WTC11 (cell line): ENCODE measurements around the gene ZNF716. TPM values are rescaled to one million over a fixed set of nuclear protein-coding genes. Genes with fewer than 3 reads are reported as not detected.

Experiments used
- ATAC-seq: fragments of 200-7000 bp; cut with Tn5 transposase; 2 replicates; pipeline ENCODE4 v1.10.0; 2021; ENCODE audit warnings: mild to moderate bottlenecking, moderate library complexity
- Bru-seq: library from RNA; stranded (reverse); fragments of 400-500 nt; gene quantifications from one replicate; lab custom pipeline; 2021; lab: Mats Ljungman, UMichigan
- CTCF ChIA-PET: fragments of 300-600 bp; sonication (Branson Sonifier 250); formaldehyde crosslinking; loops from one replicate; lab custom pipeline; 2021; ENCODE audit warnings: antibody characterized with exemption; lab: Charles Lee
- POLR2A ChIA-PET: fragments of 350-600 bp; sonication (Branson Sonifier 250); formaldehyde crosslinking; loops from one replicate; lab custom pipeline; 2021; ENCODE audit warnings: antibody characterized with exemption; lab: Charles Lee
- DNase-seq: peaks from one replicate; pipeline ENCODE4 v3.0.0; 2021; ENCODE audit warnings: low spot score
- H3K27ac Mint-ChIP-seq: 2 replicates; pipeline ENCODE4 v1.8.0; 2021; ENCODE audit warnings: mixed read lengths
- H3K27me3 Mint-ChIP-seq: 2 replicates; pipeline ENCODE4 v1.8.0; 2021; ENCODE audit warnings: low read depth, mild to moderate bottlenecking, moderate library complexity, mixed read lengths
- H3K36me3 Mint-ChIP-seq: 2 replicates; pipeline ENCODE4 v1.8.0; 2021; ENCODE audit warnings: mixed read lengths
- H3K4me1 Mint-ChIP-seq: 2 replicates; pipeline ENCODE4 v1.8.0; 2022; ENCODE audit warnings: mixed read lengths
- H3K4me3 Mint-ChIP-seq: 2 replicates; pipeline ENCODE4 v1.8.0; 2021; ENCODE audit warnings: mild to moderate bottlenecking, moderate library complexity, mixed read lengths
- H3K9me3 Mint-ChIP-seq: 2 replicates; pipeline ENCODE4 v1.8.0; 2021; ENCODE audit warnings: mixed read lengths
- ATF2 ChIP-seq: sonication (generic); formaldehyde crosslinking; IDR thresholded peaks from 2 replicates; pipeline ENCODE4 v1.8.1; 2022; ENCODE audit warnings: low read depth, missing genetic modification reagents, borderline replicate concordance
- E2F4 ChIP-seq: sonication (generic); formaldehyde crosslinking; IDR thresholded peaks from 2 replicates; pipeline ENCODE4 v1.8.1; 2022; ENCODE audit warnings: low read depth, mild to moderate bottlenecking, moderate library complexity, missing genetic modification reagents, borderline replicate concordance
- E2F5 ChIP-seq: sonication (generic); formaldehyde crosslinking; IDR thresholded peaks from 2 replicates; pipeline ENCODE4 v1.8.1; 2022; ENCODE audit warnings: mild to moderate bottlenecking, moderate library complexity, missing genetic modification reagents
- ELF4 ChIP-seq: sonication (generic); formaldehyde crosslinking; IDR thresholded peaks from 2 replicates; pipeline ENCODE4 v1.8.1; 2022; ENCODE audit warnings: low read depth, mild to moderate bottlenecking, moderate library complexity, missing genetic modification reagents
- IRF2 ChIP-seq: sonication (generic); formaldehyde crosslinking; IDR thresholded peaks from 2 replicates; pipeline ENCODE4 v1.8.0; 2022; ENCODE audit warnings: low read depth, missing genetic modification reagents, borderline replicate concordance
- JAZF1 ChIP-seq: fragments of 250-450 bp; sonication (Bioruptor Pico); IDR thresholded peaks from 2 replicates; pipeline ENCODE4 v1.9.0; 2021; ENCODE audit warnings: moderate library complexity, mild to moderate bottlenecking, inconsistent platforms
- MLX ChIP-seq: sonication (generic); formaldehyde crosslinking; IDR thresholded peaks from 2 replicates; pipeline ENCODE4 v1.8.1; 2023; ENCODE audit warnings: mild to moderate bottlenecking, missing genetic modification reagents, moderate library complexity
- ZNF512 ChIP-seq: sonication (generic); formaldehyde crosslinking; IDR thresholded peaks from 2 replicates; pipeline ENCODE4 v1.8.1; 2022; ENCODE audit warnings: missing genetic modification reagents, borderline replicate concordance
- long read RNA-seq, 3 experiments: library from RNA in 1 of 3; library from capped mRNA in 1 of 3; library from polyadenylated mRNA in 1 of 3; unstranded in 2 of 3; stranded (forward) in 1 of 3; transcript quantifications; one replicate each; pipeline ENCODE4 v2.0.0, GENCODE V29; 2021
- total RNA-seq: library from RNA; stranded (reverse); gene quantifications from 3 replicates; pipeline ENCODE4 v1.2.3, GENCODE V29; 2021
- TF ChIP-seq, protein P1 (sequence below): fragments of 250-450 bp; sonication (Bioruptor Pico); IDR thresholded peaks from 2 replicates; pipeline ENCODE4 v1.9.0; 2021; ENCODE audit warnings: mild to moderate bottlenecking
- TF ChIP-seq, protein P2 (sequence below): fragments of 250-450 bp; sonication (Bioruptor Pico); IDR thresholded peaks from 2 replicates; pipeline ENCODE4 v2.1.2; 2022; ENCODE audit warnings: mild to moderate bottlenecking, moderate library complexity

ZNF716 gene
- not detected in 3 replicates for total RNA-seq
- not detected for Bru-seq, nascent RNA
- long read RNA-seq, experiment 1 = 0 reads
- long read RNA-seq, experiment 2 = 0 reads
- long read RNA-seq, experiment 3 = 0 reads

GRCh38 chr7:57449904-57450303 lies at the start of gene ZNF716:
TSS of gene ZNF716 (plus strand) at chr7:57450177. CDS start at chr7:57450289, 112 bp downstream.
- ATAC-seq = no peak
- H3K4me1 Mint-ChIP-seq = no peaks in the 10 kb centered on the region
- H3K4me3 Mint-ChIP-seq = no peak within 1 kb of the TSS

More at GRCh38 chr7:57449904-57450303, at the start of gene ZNF716:
- TF ChIP-seq IRF2 (CRISPR knock-in tag) (no peak), ZNF512 (CRISPR knock-in tag) (no peak), E2F4 (CRISPR knock-in tag) (no peak), MLX (CRISPR knock-in tag) (no peak), ELF4 (CRISPR knock-in tag) (no peak), ATF2 (CRISPR knock-in tag) (no peak), JAZF1 (CRISPR knock-in tag) (no peak), E2F5 (CRISPR knock-in tag) (no peak)
- TF ChIP-seq, protein P1, sequence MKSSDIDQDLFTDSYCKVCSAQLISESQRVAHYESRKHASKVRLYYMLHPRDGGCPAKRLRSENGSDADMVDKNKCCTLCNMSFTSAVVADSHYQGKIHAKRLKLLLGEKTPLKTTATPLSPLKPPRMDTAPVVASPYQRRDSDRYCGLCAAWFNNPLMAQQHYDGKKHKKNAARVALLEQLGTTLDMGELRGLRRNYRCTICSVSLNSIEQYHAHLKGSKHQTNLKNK (CRISPR knock-in tag) = no peak
- TF ChIP-seq, protein P2, sequence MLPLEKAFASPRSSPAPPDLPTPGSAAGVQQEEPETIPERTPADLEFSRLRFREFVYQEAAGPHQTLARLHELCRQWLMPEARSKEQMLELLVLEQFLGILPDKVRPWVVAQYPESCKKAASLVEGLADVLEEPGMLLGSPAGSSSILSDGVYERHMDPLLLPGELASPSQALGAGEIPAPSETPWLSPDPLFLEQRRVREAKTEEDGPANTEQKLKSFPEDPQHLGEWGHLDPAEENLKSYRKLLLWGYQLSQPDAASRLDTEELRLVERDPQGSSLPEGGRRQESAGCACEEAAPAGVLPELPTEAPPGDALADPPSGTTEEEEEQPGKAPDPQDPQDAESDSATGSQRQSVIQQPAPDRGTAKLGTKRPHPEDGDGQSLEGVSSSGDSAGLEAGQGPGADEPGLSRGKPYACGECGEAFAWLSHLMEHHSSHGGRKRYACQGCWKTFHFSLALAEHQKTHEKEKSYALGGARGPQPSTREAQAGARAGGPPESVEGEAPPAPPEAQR = no peak
- peaks cover 39% of the 10 kb centered on the region for H3K9me3 Mint-ChIP-seq
- no peak for DNase-seq
- CTCF ChIA-PET = no interaction called here
- peaks cover 45% of the 10 kb centered on the region for H3K36me3 Mint-ChIP-seq
- H3K27me3 Mint-ChIP-seq = peaks cover 10% of the 10 kb centered on the region
- POLR2A ChIA-PET = no interaction called here
- H3K27ac Mint-ChIP-seq = no peak within 1 kb of the TSS
